ENCODE measurements around the gene TNFRSF11A. TPM values are rescaled to one million over a fixed set of nuclear protein-coding genes. Genes with fewer than 3 reads are reported as not detected.

TNFRSF11A gene
- total RNA-seq, 1 experiment from 2014 or later: 1.2 TPM

GRCh38 chr18:62301322-62301721 lies 23.8 kb upstream of the TNFRSF11A start:
- no peak for DNase-seq
- no peak overlapping the region for H3K4me3 ChIP-seq (ENCODE audit: insufficient read depth, low read depth, low read length)
- no peaks in the 10 kb centered on the region for H3K27me3 ChIP-seq (ENCODE audit: control insufficient read depth, insufficient read depth, low read length)
- H3K36me3 ChIP-seq (replicated peaks; ENCODE audit: control insufficient read depth, insufficient read depth, low read length): peaks cover 4% of the 10 kb centered on the region; the same call in 1 of the 2 replicates

- Histone ChIP-seq H3K27me3 (ENCODE audit: control insufficient read depth, insufficient read depth, low read length) (no peaks in the 10 kb centered on the region), H3K4me3 (ENCODE audit: insufficient read depth, low read depth, low read length) (no peak overlapping the region), H3K36me3 (replicated peaks; ENCODE audit: control insufficient read depth, insufficient read depth, low read length) (no peaks in the 10 kb centered on the region; the same call in 1 of the 2 replicates)
- no peak for DNase-seq
These were observed 12.3 kb upstream of the TNFRSF11A start for GRCh38 chr18:62312851-62313250.

GRCh38 chr18:62318228-62319180 lies 6.6 kb upstream of the TNFRSF11A start:
- H3K27me3 ChIP-seq (ENCODE audit: control insufficient read depth, insufficient read depth, low read length): peaks cover 2% of the 10 kb centered on the region; the same call in 1 of the 2 replicates
- DNase-seq: no peak
- H3K36me3 ChIP-seq (replicated peaks; ENCODE audit: control insufficient read depth, insufficient read depth, low read length): no peaks in the 10 kb centered on the region
- no peak overlapping the region for H3K4me3 ChIP-seq (ENCODE audit: insufficient read depth, low read depth, low read length)

- DNase-seq: no peak
- Histone ChIP-seq H3K27me3 (ENCODE audit: control insufficient read depth, insufficient read depth, low read length) (peaks cover 12% of the 10 kb centered on the region), H3K4me3 (ENCODE audit: insufficient read depth, low read depth, low read length) (no peak overlapping the region), H3K36me3 (replicated peaks; ENCODE audit: control insufficient read depth, insufficient read depth, low read length) (no peaks in the 10 kb centered on the region)
These were observed 3.9 kb upstream of the TNFRSF11A start for GRCh38 chr18:62321201-62321600.

GRCh38 chr18:62323483-62324180 lies 1.5 kb upstream of the TNFRSF11A start:
- Histone ChIP-seq H3K27me3 (ENCODE audit: control insufficient read depth, insufficient read depth, low read length) (peaks cover 24% of the 10 kb centered on the region), H3K4me3 (ENCODE audit: insufficient read depth, low read depth, low read length) (no peak overlapping the region)
- peak; percentile 59 for DNase-seq

GRCh38 chr18:62324181-62324828 lies 805 bp upstream of the TNFRSF11A start:
- Histone ChIP-seq H3K4me3 (ENCODE audit: insufficient read depth, low read depth, low read length) (peak overlapping the region; percentile 51), H3K36me3 (replicated peaks; ENCODE audit: control insufficient read depth, insufficient read depth, low read length) (no peaks in the 10 kb centered on the region), H3K27me3 (ENCODE audit: control insufficient read depth, insufficient read depth, low read length) (peaks cover 24% of the 10 kb centered on the region)
- no peak for DNase-seq

More at GRCh38 chr18:62323483-62324180, 1.5 kb upstream of the TNFRSF11A start:
- H3K36me3 ChIP-seq (replicated peaks; ENCODE audit: control insufficient read depth, insufficient read depth, low read length): no peaks in the 10 kb centered on the region

- Histone ChIP-seq H3K4me3 (ENCODE audit: insufficient read depth, low read depth, low read length) (peak overlapping the region; percentile 63), H3K27me3 (ENCODE audit: control insufficient read depth, insufficient read depth, low read length) (peaks cover 24% of the 10 kb centered on the region), H3K36me3 (replicated peaks; ENCODE audit: control insufficient read depth, insufficient read depth, low read length) (no peaks in the 10 kb centered on the region)
- DNase-seq: peak; percentile 54
These were observed 916 bp downstream of the TNFRSF11A start for GRCh38 chr18:62325806-62326645.

GRCh38 chr18:62326646-62327348 lies 1.7 kb downstream of the TNFRSF11A start:
- H3K4me3 ChIP-seq (ENCODE audit: insufficient read depth, low read depth, low read length): no peak overlapping the region
- H3K36me3 ChIP-seq (replicated peaks; ENCODE audit: control insufficient read depth, insufficient read depth, low read length): no peaks in the 10 kb centered on the region
- DNase-seq: no peak
- peaks cover 24% of the 10 kb centered on the region for H3K27me3 ChIP-seq (ENCODE audit: control insufficient read depth, insufficient read depth, low read length)

GRCh38 chr18:62327977-62328376 lies 2.9 kb downstream of the TNFRSF11A start:
- Histone ChIP-seq H3K27me3 (ENCODE audit: control insufficient read depth, insufficient read depth, low read length) (peaks cover 24% of the 10 kb centered on the region), H3K36me3 (replicated peaks; ENCODE audit: control insufficient read depth, insufficient read depth, low read length) (no peaks in the 10 kb centered on the region), H3K4me3 (ENCODE audit: insufficient read depth, low read depth, low read length) (no peak overlapping the region)
- DNase-seq: no peak

- Histone ChIP-seq H3K4me3 (ENCODE audit: insufficient read depth, low read depth, low read length) (no peak overlapping the region), H3K36me3 (replicated peaks; ENCODE audit: control insufficient read depth, insufficient read depth, low read length) (no peaks in the 10 kb centered on the region)
These were observed 3.7 kb downstream of the TNFRSF11A start for GRCh38 chr18:62328586-62329525.

GRCh38 chr18:62329691-62330454 lies 4.8 kb downstream of the TNFRSF11A start:
- DNase-seq: no peak
- Histone ChIP-seq H3K27me3 (ENCODE audit: control insufficient read depth, insufficient read depth, low read length) (peaks cover 22% of the 10 kb centered on the region), H3K36me3 (replicated peaks; ENCODE audit: control insufficient read depth, insufficient read depth, low read length) (no peaks in the 10 kb centered on the region), H3K4me3 (ENCODE audit: insufficient read depth, low read depth, low read length) (no peak overlapping the region)

More at GRCh38 chr18:62328586-62329525, 3.7 kb downstream of the TNFRSF11A start:
- peaks cover 23% of the 10 kb centered on the region for H3K27me3 ChIP-seq (ENCODE audit: control insufficient read depth, insufficient read depth, low read length)
- no peak for DNase-seq

GRCh38 chr18:62330650-62331049 lies 5.5 kb downstream of the TNFRSF11A start:
- Histone ChIP-seq H3K4me3 (ENCODE audit: insufficient read depth, low read depth, low read length) (no peak overlapping the region), H3K36me3 (replicated peaks; ENCODE audit: control insufficient read depth, insufficient read depth, low read length) (no peaks in the 10 kb centered on the region), H3K27me3 (ENCODE audit: control insufficient read depth, insufficient read depth, low read length) (peaks cover 18% of the 10 kb centered on the region)
- no peak for DNase-seq
